Activated CD8-positive, alpha-beta memory T cell treated with anti-CD3 and anti-CD28 coated beads, Interleukin-2, amount 50 U/mL, for 24 hours (primary cell): ENCODE results near the gene WDFY3.
"Not testable (repeated sequence)": the region's sequence is repeated elsewhere in the genome, so short reads cannot be mapped to it uniquely, and the experiment has no call there.

Experiments used
- DNase-seq: peaks from one replicate; pipeline ENCODE4 v3.0.0-alpha.2; 2020; ENCODE audit errors: extremely low read depth

WDFY3 gene

GRCh38 chr4:84857296-84857695 is 109.2 kb downstream of the WDFY3 start:
- DNase-seq, result no peak

GRCh38 chr4:84856468-84857049 is 109.9 kb downstream of the WDFY3 start:
- DNase-seq, result no peak

- DNase-seq, result no peak
These were observed 110.7 kb downstream of the WDFY3 start for GRCh38 chr4:84855774-84856173.

GRCh38 chr4:84852081-84852480 is 114.4 kb downstream of the WDFY3 start:
- no peak for DNase-seq

GRCh38 chr4:84849051-84849640 is 117.3 kb downstream of the WDFY3 start:
- no peak for DNase-seq

- DNase-seq, result no peak
These were observed 118.1 kb downstream of the WDFY3 start for GRCh38 chr4:84848432-84848831.

GRCh38 chr4:84847978-84848377 is 118.5 kb downstream of the WDFY3 start:
- no peak for DNase-seq

GRCh38 chr4:84846985-84847384 is 119.5 kb downstream of the WDFY3 start:
- DNase-seq, result no peak

GRCh38 chr4:84841435-84841834 is 125.1 kb downstream of the WDFY3 start:
- no peak for DNase-seq

GRCh38 chr4:84837751-84838150 is 128.7 kb downstream of the WDFY3 start:
- DNase-seq, result no peak

GRCh38 chr4:84829633-84830032 is 136.9 kb downstream of the WDFY3 start:
- DNase-seq, result not testable (repeated sequence)

- no peak for DNase-seq
These were observed 139.8 kb downstream of the WDFY3 start for GRCh38 chr4:84826681-84827080.

- no peak for DNase-seq
These were observed 140.7 kb downstream of the WDFY3 start for GRCh38 chr4:84825701-84826341.

- no peak for DNase-seq
These were observed 145.4 kb downstream of the WDFY3 start for GRCh38 chr4:84821064-84821463.

GRCh38 chr4:84814094-84814750 is 152.3 kb downstream of the WDFY3 start:
- no peak for DNase-seq

GRCh38 chr4:84809946-84810345 is 156.5 kb downstream of the WDFY3 start:
- DNase-seq, result no peak

GRCh38 chr4:84808332-84808731 is 158.2 kb downstream of the WDFY3 start:
- no peak for DNase-seq

- not testable (repeated sequence) for DNase-seq
These were observed 159.9 kb downstream of the WDFY3 start for GRCh38 chr4:84806541-84806940.

GRCh38 chr4:84804136-84804535 is 162.4 kb downstream of the WDFY3 start:
- no peak for DNase-seq

GRCh38 chr4:84803720-84804119 is 162.8 kb downstream of the WDFY3 start:
- DNase-seq, result no peak

GRCh38 chr4:84803116-84803515 is 163.4 kb downstream of the WDFY3 start:
- no peak for DNase-seq

- DNase-seq, result no peak
These were observed 166.2 kb downstream of the WDFY3 start for GRCh38 chr4:84800256-84800655.

- no peak for DNase-seq
These were observed 167.2 kb downstream of the WDFY3 start for GRCh38 chr4:84799318-84799717.
